Measurements from ENCODE around the gene RLN2.
A peak's percentile ranks its signal among the peaks of the same experiment; 100 is the strongest.

Gene RLN2

DNA sequence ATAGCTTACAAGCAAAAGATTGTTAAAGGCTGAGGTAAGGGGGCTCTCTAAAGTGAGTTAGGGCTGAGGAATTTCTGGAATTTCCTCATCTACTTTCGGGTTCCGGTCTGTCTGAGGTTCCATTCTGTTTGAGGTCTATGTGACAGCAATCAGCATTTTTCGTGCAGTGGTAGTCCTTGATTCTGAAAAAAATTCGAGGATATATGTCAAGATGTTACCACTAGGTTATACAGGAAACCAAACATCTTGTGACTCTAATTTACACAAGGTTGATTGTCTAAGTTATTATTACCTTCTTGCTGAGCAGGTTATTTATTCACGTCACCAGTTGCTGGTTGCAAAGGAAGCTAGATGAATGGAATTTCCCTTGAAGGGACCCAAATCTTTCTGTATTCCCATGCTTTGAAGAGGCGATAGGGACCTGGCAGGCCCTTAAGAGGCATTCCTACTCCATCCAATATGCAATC lies 35.2 kb downstream of the RLN2 start:
- no peak for DNase-seq (ENCODE audit: low spot score)

DNA sequence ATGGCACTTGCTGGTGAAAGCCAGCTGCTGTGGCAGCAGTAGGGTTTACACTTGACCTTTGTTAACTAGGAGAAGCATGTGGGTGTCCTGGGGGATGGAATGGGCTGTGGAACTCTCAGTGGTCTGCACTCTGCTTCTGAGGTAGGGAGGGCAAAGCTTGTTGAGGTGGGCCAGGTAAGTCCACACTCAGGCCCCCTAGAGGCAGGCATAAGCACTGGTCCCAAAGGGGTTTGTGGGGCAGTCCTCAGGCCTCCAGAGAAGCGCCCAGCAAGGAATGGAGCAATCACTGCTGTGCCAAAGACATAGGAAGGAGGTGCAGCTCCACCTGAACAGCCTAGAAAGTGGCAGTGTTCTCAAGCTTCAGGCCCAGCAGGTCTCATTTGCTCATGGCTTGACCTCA lies 38.6 kb downstream of the RLN2 start:
- no peak for DNase-seq (ENCODE audit: low spot score)

DNA sequence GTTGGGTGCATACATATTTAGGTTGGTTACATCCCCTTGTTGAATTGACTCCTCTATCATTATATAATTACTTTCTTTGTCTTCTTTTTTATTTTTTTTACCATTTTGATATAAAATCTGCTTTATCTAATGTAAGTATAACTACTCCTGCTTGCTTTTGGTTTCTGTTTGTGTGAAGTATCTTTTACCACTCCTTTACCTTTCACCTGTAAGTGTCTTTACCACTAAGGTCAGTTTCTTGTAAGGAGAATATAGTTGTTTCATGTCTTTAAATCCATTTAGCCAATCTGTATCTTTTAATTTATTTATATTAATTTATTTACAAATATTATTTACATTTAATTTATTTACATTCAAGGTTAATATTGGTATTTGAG lies 40.3 kb downstream of the RLN2 start:
- no peak for DNase-seq (ENCODE audit: low spot score)

DNA sequence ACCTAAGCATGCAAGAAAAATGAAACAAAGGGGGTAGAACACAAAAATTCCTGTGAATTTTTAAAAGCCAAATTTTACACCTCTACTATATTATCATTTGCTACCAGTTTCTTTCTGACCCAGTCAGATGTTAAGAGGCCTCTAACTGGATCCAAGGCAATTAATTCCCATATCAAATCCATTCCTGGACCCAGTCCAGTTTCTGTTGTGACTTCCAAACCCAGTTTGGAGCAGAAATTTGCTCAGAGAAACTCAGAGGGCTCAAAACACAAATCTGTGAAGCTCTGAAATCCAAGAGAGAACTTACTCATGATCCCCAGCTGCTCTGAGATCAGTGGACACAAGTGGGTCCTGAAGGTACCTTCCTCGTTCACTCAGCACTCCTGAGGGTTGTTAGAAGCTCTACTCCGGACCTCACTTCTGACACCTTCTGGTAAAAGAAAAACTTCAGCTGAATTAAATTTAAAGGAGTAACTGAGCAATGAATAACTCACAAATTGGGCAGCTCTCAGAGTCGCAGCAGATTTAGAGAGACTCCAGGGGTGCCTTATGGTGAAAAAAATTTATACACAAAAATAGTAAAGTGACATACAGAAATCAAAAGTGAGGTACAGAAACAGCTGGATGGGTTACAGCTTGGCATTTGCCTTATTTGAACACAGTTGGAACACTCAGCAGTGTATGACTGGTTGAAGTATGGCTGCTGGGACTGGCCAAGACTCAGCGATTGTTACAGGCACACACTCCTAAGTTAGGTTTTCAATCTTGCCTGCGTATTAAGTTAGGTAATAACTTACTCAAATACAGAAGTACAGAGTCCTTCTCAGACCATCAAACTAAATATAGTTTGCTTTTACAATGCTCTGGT lies 40.9 kb downstream of the RLN2 start:
- peak; percentile 18 for DNase-seq (ENCODE audit: low spot score)
